ENCODE results near the gene RSPO1.

RSPO1 gene

DNA sequence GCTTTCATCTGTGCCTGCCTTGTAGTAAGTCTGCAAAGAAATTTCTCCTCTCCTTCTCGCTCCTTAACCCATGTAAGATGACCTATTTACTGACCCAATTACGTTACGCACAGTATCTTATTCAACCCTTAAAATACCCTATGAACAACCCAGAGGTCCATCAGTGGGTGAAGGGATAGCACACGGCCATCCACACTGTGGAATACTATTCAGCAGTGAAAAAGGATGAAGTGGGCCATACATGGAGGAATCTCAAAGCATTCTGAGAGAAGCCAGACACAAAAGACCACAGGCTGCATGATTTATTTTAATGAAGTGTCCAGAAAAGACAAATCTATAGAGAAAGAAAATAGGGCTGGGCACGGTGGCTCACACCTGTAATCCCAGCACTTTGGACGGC, 23.8 kb upstream of the RSPO1 start:
- Histone ChIP-seq H3K27ac (no peak overlapping the region), H3K4me3 (no peak overlapping the region)

- peak overlapping the region in 1 of 21 experiments; percentile 24 for H3K27ac ChIP-seq
- no peak overlapping the region for H3K4me3 ChIP-seq
These were observed 23.1 kb upstream of the RSPO1 start for GRCh38 chr1:37657620-37658412.

DNA sequence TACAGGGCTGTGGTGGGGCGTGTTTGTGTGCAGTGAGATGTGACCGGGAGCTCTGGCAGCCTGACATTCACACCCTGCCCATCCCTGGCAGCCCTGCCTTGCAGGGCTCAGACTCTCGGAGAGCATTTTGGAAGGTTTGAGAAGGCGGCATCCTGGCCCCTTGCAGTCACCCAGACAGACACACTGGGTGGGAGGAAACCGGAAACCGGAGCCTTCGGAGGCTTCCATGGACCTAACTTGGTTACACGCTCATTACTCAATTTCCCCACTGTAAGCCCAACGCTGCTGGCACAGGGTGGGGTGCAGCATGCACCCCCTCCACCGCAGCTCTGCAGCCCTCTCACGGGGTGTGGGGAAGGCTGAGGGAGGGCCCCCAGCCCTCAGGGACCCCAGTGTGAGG, 22.2 kb upstream of the RSPO1 start:
- no peak overlapping the region for H3K27ac ChIP-seq
- H3K4me3 ChIP-seq, result no peak overlapping the region

- H3K4me3 ChIP-seq, result no peak overlapping the region
These were observed 21.3 kb upstream of the RSPO1 start for GRCh38 chr1:37656026-37656425.

GRCh38 chr1:37655274-37655673, 20.6 kb upstream of the RSPO1 start:
- no peak overlapping the region for H3K27ac ChIP-seq
- H3K4me3 ChIP-seq, result no peak overlapping the region

More at GRCh38 chr1:37656026-37656425, 21.3 kb upstream of the RSPO1 start:
- H3K27ac ChIP-seq, result no peak overlapping the region

DNA sequence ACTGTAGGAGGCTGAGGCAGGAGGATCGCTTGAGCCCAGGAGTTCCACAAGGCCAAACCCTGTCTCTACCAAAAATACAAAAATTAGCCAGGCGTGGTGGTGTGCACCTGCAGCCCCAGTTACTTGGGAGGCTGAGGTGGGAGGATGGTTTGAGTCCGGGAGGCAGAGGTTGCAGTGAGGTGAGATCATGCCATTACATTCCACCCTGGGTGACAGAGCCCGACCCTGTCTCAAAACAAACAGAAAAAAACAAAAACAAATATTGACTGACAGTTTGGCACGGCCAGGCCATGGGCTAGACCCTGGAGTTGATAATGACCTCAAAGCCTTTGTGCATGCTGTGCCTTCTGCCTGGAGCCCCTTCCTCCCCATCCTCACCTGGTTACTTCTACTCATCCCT, 19.2 kb upstream of the RSPO1 start:
- H3K4me3 ChIP-seq, result no peak overlapping the region

GRCh38 chr1:37652976-37653375, 18.3 kb upstream of the RSPO1 start:
- no peak overlapping the region for H3K27ac ChIP-seq
- H3K4me3 ChIP-seq, result no peak overlapping the region

More for the DNA sequence above, 19.2 kb upstream of the RSPO1 start:
- no peak overlapping the region for H3K27ac ChIP-seq

DNA sequence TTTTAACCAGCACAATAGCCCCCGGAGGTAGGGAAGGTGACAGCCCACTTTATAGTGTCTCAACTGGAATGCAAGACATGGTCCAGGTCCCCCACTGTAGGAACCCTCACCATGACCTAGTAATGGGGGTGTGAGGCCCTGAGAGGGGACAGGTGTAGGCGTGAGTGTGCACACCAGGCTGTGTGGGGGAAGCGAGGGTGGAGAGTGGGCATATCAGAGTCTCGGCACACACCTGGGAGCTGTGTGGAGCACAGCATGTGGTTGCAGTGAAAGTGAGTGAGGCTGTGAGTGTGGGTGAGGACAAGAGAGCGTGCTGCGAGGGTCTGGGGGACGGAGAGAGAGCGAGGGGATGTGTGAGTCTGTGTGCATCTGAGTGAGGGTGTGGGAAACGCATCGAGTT, 17.1 kb upstream of the RSPO1 start:
- Histone ChIP-seq H3K27ac (no peak overlapping the region), H3K4me3 (no peak overlapping the region)

GRCh38 chr1:37650721-37651120, 16.0 kb upstream of the RSPO1 start:
- H3K27ac ChIP-seq, result no peak overlapping the region
- H3K4me3 ChIP-seq, result no peak overlapping the region

GRCh38 chr1:37650173-37650572, 15.5 kb upstream of the RSPO1 start:
- Histone ChIP-seq H3K4me3 (no peak overlapping the region), H3K27ac (no peak overlapping the region)

DNA sequence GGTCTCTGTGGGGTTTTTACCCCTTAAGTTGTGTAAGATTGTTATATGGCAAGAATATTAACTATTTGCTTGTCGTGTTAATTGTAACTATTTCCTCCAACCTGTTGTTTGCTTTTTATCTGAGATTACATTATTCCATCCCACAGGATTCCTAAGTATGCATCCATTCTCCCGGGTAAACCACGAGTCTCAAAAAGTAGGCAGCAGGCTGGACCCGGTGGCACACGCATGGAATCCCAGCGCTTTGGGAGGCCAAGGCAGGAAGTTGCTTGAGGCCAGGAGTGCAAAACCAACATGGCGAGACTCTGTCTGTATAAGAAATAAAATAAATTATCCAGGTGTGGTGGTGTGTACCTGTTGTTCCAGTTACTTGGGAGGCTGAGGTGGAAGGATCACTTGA, 12.6 kb upstream of the RSPO1 start:
- H3K27ac ChIP-seq, result no peak overlapping the region

GRCh38 chr1:37641059-37641458, 6.4 kb upstream of the RSPO1 start:
- Histone ChIP-seq H3K4me3 (no peak overlapping the region), H3K27ac (no peak overlapping the region)

More for the DNA sequence above, 12.6 kb upstream of the RSPO1 start:
- H3K4me3 ChIP-seq, result no peak overlapping the region

DNA sequence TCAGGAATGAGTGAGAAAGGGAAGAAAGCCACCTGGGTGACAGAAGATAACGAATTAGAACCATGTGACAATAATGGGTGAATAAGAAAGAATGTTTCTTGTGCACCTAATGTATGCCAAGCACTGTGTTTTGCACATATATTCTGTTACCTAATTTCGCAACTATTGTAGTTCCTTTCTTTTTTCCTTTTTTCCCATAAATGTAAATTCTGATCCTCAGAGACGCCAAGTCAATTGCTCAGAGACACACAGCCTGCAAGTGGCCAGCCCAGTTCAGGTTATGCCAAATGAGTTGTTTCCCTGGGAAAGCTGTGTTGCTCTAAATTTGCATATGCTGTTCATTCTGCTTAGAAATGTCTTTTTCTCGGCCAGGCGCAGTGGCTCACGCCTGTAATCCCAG, 1.7 kb upstream of the RSPO1 start:
- no peak overlapping the region for H3K27ac ChIP-seq
- H3K4me3 ChIP-seq, result no peak overlapping the region

DNA sequence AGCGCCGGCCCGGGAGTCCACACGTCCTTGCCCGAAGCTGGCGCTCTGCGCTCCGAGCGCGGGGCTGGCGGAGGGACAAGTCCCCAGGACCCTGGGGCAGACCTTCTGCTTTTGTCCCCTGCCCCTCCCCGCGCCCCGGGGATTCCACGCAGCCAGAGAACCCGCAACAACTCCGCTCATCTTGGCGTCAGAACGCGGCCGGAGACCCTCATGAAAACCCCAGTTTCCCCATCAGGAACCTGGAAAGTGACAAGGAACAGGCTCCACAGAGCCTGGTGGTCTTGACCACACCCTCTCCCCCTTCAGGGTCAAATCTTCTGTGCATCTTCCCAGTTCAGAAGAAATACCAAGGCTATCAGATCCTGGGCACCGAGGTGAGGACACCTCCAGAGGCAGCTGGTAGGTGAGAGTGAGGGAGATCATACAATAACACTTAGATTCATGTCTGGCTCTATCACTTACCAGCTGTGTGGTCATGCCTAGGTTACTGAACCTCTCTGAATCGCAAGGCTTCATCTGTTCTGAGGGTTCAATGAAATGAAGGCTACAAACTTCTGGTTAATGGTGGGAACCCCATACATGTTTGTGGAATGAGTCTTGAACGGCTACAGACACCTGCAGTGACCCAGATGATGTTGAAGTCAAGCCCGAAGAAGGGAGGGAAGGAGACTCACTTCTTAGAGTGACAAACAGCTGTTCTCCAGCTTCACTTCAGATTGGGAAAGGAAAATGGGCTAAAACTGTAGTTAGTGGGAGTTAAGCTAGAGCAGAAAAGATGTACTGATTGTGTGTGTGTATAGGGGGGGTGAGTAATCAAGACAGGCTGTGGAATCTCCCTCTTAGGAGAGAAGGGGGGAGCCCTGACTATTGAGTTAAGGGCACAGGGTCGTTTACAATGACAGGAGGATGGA, 555 bp upstream of the RSPO1 start:
- Histone ChIP-seq H3K4me3 (peak overlapping the region in 6 of 7 experiments; percentile 14 to 32 (median 20)), H3K27ac (peak overlapping the region in 6 of 21 experiments; percentile 8 to 68 (median 34))

- H3K4me3 ChIP-seq, result peak overlapping the region; percentile 14 to 32 (median 21)
- peak overlapping the region in 4 of 21 experiments; percentile 8 to 68 (median 44) for H3K27ac ChIP-seq
These were observed 801 bp downstream of the RSPO1 start for GRCh38 chr1:37633938-37634243.

GRCh38 chr1:37633040-37633937, 1.4 kb downstream of the RSPO1 start:
- Histone ChIP-seq H3K4me3 (peak overlapping the region in 5 of 7 experiments; percentile 14 to 32 (median 21)), H3K27ac (peak overlapping the region in 1 of 21 experiments; percentile 59)

- Histone ChIP-seq H3K4me3 (no peak overlapping the region), H3K27ac (no peak overlapping the region)
These were observed 3.7 kb downstream of the RSPO1 start for GRCh38 chr1:37631036-37631435.

- Histone ChIP-seq H3K4me3 (no peak overlapping the region), H3K27ac (no peak overlapping the region)
These were observed 4.2 kb downstream of the RSPO1 start for GRCh38 chr1:37630426-37631028.

DNA sequence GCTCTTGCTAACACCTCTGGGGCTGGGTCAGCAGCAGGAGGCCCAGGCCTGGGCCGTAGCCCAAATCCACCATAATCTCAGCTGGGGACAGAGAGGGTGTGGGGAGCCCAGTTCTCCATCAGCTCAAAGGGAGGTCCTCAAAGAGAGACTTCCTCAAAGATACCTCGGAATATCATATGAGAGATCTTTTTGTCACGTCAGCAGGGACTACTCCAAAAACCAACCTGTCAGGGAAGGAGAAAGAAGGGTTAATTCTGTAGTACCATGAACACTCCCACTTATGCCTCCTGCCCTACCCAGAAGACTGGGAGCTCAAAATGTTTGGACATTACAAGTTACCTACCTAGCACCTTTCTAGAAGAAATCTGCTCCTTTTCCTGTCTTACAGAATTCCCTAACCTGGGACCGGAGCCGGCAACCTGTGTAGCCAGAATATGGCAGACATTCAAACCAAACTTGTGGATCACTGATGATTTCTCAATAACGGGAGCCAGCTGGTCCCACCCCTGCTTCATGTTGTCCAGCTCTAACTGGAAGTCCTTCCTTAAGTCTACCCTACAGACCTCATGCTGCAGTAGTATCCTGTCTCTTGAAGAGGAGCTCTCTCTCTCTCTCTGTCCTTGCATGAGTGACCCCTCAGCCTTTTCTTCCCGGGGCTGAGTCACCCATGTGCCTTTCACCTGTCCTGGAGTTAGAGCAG, 4.8 kb downstream of the RSPO1 start:
- H3K4me3 ChIP-seq, result no peak overlapping the region
- H3K27ac ChIP-seq, result no peak overlapping the region
